GM12891 (cell line): ENCODE data around the gene FAM180B.

Experiments
- PAX5 ChIP-seq: IDR thresholded peaks from 2 replicates; pipeline ENCODE4 v1.6.1; 2011; ENCODE audit warnings: low read length, moderate library complexity, mild to moderate bottlenecking; ENCODE audit not compliant: insufficient read depth, severe bottlenecking
- POLR2A ChIP-seq: IDR thresholded peaks from 2 replicates; pipeline ENCODE4 v1.6.1; 2011; ENCODE audit warnings: low read depth, low read length, control low read depth
- POLR2AphosphoS5 ChIP-seq: IDR thresholded peaks from 2 replicates; pipeline ENCODE4 v1.6.1; 2011; ENCODE audit warnings: low read depth, low read length, control low read depth
- POU2F2 ChIP-seq: IDR thresholded peaks from 2 replicates; pipeline ENCODE4 v1.6.1; 2011; ENCODE audit warnings: low read depth, mild to moderate bottlenecking, control low read depth, low read length, moderate library complexity
- SPI1 ChIP-seq: IDR thresholded peaks from 2 replicates; pipeline ENCODE4 v1.6.1; 2011; ENCODE audit warnings: low read depth, low read length, control low read depth
- TAF1 ChIP-seq: IDR thresholded peaks from 2 replicates; pipeline ENCODE4 v1.6.1; 2011; ENCODE audit warnings: low read depth, low read length, control low read depth

DNA sequence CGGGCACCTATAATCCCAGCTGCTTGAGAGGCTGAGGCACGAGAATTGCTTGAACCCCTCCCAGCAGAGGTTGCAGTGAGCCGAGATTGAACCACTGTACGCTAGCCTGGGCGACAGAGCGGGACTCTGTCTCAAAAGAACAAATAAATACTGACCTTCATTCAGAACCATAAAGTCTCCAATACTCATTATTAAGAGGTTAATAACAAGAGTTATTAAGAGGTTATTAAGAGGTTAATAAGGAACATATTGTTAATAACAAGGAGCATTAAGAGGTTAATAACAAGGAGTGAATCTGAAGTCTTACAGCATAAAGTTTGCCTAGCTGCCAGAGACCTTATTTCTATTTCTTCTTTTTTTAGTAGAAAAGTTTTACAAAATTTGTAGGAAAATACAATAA is 41.2 kb upstream of the FAM180B start:
- no peak for TF ChIP-seq POLR2A
- no peak for TF ChIP-seq POLR2AphosphoS5
- no peak for TF ChIP-seq TAF1
- TF ChIP-seq SPI1, result no peak
- TF ChIP-seq POU2F2, result no peak
- no peak for TF ChIP-seq PAX5
